K562 (cell line): ENCODE data around the gene PHKB. TPM values are rescaled to one million over a fixed set of nuclear protein-coding genes. Genes with fewer than 3 reads are reported as not detected.

Experiments used
- ARID1B ChIP-seq: fragments of 450-650 bp; IDR thresholded peaks from 2 replicates; pipeline ENCODE4 v1.6.1; 2016; ENCODE audit warnings: antibody characterized with exemption, mild to moderate bottlenecking, inconsistent platforms
- CBFA2T3 ChIP-seq: fragments of 450-650 bp; IDR thresholded peaks from 2 replicates; pipeline ENCODE4 v1.6.1; 2017
- EP300 ChIP-seq: IDR thresholded peaks from 2 replicates; pipeline ENCODE4 v1.6.1; 2012; ENCODE audit warnings: low read length, improper control_type of control experiment
- ETS2 ChIP-seq: IDR thresholded peaks from 2 replicates; pipeline ENCODE4 v1.6.1; 2016; ENCODE audit warnings: borderline replicate concordance, missing genetic modification characterization, mild to moderate bottlenecking, moderate library complexity, missing compliant biosample characterization; ENCODE audit not compliant: poor library complexity, severe bottlenecking
- FOXK1 ChIP-seq: sonication (generic); formaldehyde crosslinking; IDR thresholded peaks from 2 replicates; pipeline ENCODE4 v1.8.0; 2022; ENCODE audit warnings: missing genetic modification reagents, mild to moderate bottlenecking, borderline replicate concordance
- HEY1 ChIP-seq: fragments of 250-450 bp; sonication (Bioruptor Pico); IDR thresholded peaks from 2 replicates; pipeline ENCODE4 v1.5.0; 2020; ENCODE audit warnings: mild to moderate bottlenecking, moderate library complexity, borderline replicate concordance
- KLF16 ChIP-seq: IDR thresholded peaks from 2 replicates; pipeline ENCODE4 v1.6.1; 2016; ENCODE audit warnings: antibody characterized with exemption
- NCOR1 ChIP-seq: fragments of 450-650 bp; IDR thresholded peaks from 2 replicates; pipeline ENCODE4 v1.6.1; 2016; ENCODE audit warnings: mild to moderate bottlenecking, moderate library complexity
- NFIC ChIP-seq: fragments of 450-650 bp; IDR thresholded peaks from 2 replicates; pipeline ENCODE4 v1.6.1; 2017; ENCODE audit warnings: mild to moderate bottlenecking, inconsistent platforms
- NFIX ChIP-seq: fragments of 250-450 bp; sonication (Bioruptor Pico); IDR thresholded peaks from 2 replicates; pipeline ENCODE4 v1.4.0; 2020; ENCODE audit warnings: low read depth, mild to moderate bottlenecking, moderate library complexity
- PML ChIP-seq: IDR thresholded peaks from 2 replicates; pipeline ENCODE4 v1.6.1; 2012; ENCODE audit warnings: low read length, inconsistent platforms
- POLR2AphosphoS5 ChIP-seq: IDR thresholded peaks from 2 replicates; pipeline ENCODE4 v1.6.1; 2011; ENCODE audit warnings: mild to moderate bottlenecking, low read depth, low read length, moderate library complexity; ENCODE audit not compliant: control insufficient read depth, insufficient read depth
- SMARCA4 ChIP-seq: fragments of 450-650 bp; IDR thresholded peaks from 2 replicates; pipeline ENCODE4 v1.6.1; 2016
- SOX6 ChIP-seq: fragments of 450-650 bp; IDR thresholded peaks from 2 replicates; pipeline ENCODE4 v1.6.1; 2014; ENCODE audit warnings: mild to moderate bottlenecking
- SRSF9 ChIP-seq: fragments of 200-400 bp; formaldehyde crosslinking; IDR thresholded peaks from 2 replicates; pipeline ENCODE4 v1.6.1; 2017; ENCODE audit warnings: low read depth, low read length, borderline replicate concordance
- STAT5A ChIP-seq: IDR thresholded peaks from 2 replicates; pipeline ENCODE4 v1.6.1; 2012; ENCODE audit warnings: low read length, inconsistent platforms, borderline replicate concordance
- TAL1 ChIP-seq: fragments of 450-650 bp; IDR thresholded peaks from 2 replicates; pipeline ENCODE4 v1.6.1; 2016; ENCODE audit warnings: mild to moderate bottlenecking
- TCF3 ChIP-seq: sonication (generic); formaldehyde crosslinking; IDR thresholded peaks from 2 replicates; pipeline ENCODE4 v1.4.0; 2020; ENCODE audit warnings: mild to moderate bottlenecking, missing genetic modification reagents
- TEAD4 ChIP-seq, 2 experiments: sonication (generic) in 1 of 2; formaldehyde crosslinking in 1 of 2; IDR thresholded peaks; 2 replicates each; pipeline versions ENCODE4 v1.6.1 to v1.8.0; 2012 to 2022; ENCODE audit warnings: borderline replicate concordance in 1 of 2, inconsistent platforms in 1 of 2, low read length in 1 of 2, mild to moderate bottlenecking in 1 of 2, missing genetic modification reagents in 1 of 2
- TRIM28 ChIP-seq: fragments of 450-650 bp; IDR thresholded peaks from 2 replicates; pipeline ENCODE4 v1.6.1; 2017
- ZNF12 ChIP-seq: sonication (generic); formaldehyde crosslinking; IDR thresholded peaks from 2 replicates; pipeline ENCODE4 v1.4.0; 2020; ENCODE audit warnings: mild to moderate bottlenecking, missing genetic modification reagents
- ZNF165 ChIP-seq: fragments of 250-450 bp; sonication (Bioruptor Pico); IDR thresholded peaks from 2 replicates; pipeline ENCODE4 v1.4.0; 2020; ENCODE audit warnings: borderline replicate concordance
- ZNF316 ChIP-seq: fragments of 450-650 bp; IDR thresholded peaks from 2 replicates; pipeline ENCODE4 v1.6.1; 2016
- ZNF507 ChIP-seq: conservative IDR thresholded peaks from 2 replicates; pipeline ENCODE4 v1.6.1; 2017; ENCODE audit warnings: missing genetic modification characterization, missing compliant biosample characterization
- ZNF583 ChIP-seq: fragments of 250-450 bp; sonication (Bioruptor Pico); IDR thresholded peaks from 2 replicates; pipeline ENCODE4 v1.4.0; 2020
- ZNF707 ChIP-seq: fragments of 250-450 bp; sonication (Bioruptor Pico); conservative IDR thresholded peaks from 2 replicates; pipeline ENCODE4 v1.8.0; 2022; ENCODE audit warnings: inconsistent platforms, mild to moderate bottlenecking, moderate library complexity
- polyA plus RNA-seq, 8 experiments: library from polyadenylated mRNA; depleted of rRNA in 4 of 8; stranded (reverse) in 5 of 8; unstranded in 3 of 8; fragments of >200 nt; fragmentation: Nextera tagmentation in 2 of 8; fragmentation: Illumina TruSeq in 1 of 8; extraction: Ambion mirVana in 2 of 8; extraction: Trizol in 1 of 8; gene quantifications; 2 replicates each; pipeline versions ENCODE4 v1.2.1 to v1.2.3, GENCODE V29; 2011 to 2014; ENCODE audit warnings: inconsistent platforms in 1 of 8, missing spikeins in 1 of 8
- total RNA-seq, 7 experiments: library from RNA; depleted of rRNA in 6 of 7; stranded (reverse); fragments of >200 nt in 6 of 7; fragmentation: Illumina TruSeq in 2 of 7; extraction: Trizol in 2 of 7; gene quantifications; 2 replicates each; pipeline versions ENCODE4 v1.2.1 to v1.2.3, GENCODE V29; 2011 to 2021; ENCODE audit warnings: low replicate concordance in 1 of 7
- TF ChIP-seq, protein P1 (sequence below): sonication (generic); IDR thresholded peaks from 2 replicates; pipeline ENCODE4 v1.6.1; 2016
- TF ChIP-seq, protein P2 (sequence below), 2 experiments: fragments of 450-650 bp in 1 of 2; sonication (generic) in 1 of 2; formaldehyde crosslinking in 1 of 2; IDR thresholded peaks in 1 of 2; conservative IDR thresholded peaks in 1 of 2; 2 replicates each; pipeline versions ENCODE4 v1.6.1 to v1.8.1; 2016 to 2023; ENCODE audit warnings: mild to moderate bottlenecking in 2 of 2, moderate library complexity in 2 of 2, inconsistent platforms in 1 of 2, missing genetic modification reagents in 1 of 2
- TF ChIP-seq, protein P3 (sequence below): fragments of 450-650 bp; conservative IDR thresholded peaks from 2 replicates; pipeline ENCODE4 v1.6.1; 2016; ENCODE audit warnings: missing genetic modification characterization, low read depth, mild to moderate bottlenecking, missing compliant biosample characterization, moderate library complexity

The PHKB gene
- total and polyA plus RNA-seq, 9 of the 15 experiments (the other 6 are each of a cell fraction or from before 2014, with no cell fraction given), result 24.7 to 92.3 (median 67.0) TPM

DNA sequence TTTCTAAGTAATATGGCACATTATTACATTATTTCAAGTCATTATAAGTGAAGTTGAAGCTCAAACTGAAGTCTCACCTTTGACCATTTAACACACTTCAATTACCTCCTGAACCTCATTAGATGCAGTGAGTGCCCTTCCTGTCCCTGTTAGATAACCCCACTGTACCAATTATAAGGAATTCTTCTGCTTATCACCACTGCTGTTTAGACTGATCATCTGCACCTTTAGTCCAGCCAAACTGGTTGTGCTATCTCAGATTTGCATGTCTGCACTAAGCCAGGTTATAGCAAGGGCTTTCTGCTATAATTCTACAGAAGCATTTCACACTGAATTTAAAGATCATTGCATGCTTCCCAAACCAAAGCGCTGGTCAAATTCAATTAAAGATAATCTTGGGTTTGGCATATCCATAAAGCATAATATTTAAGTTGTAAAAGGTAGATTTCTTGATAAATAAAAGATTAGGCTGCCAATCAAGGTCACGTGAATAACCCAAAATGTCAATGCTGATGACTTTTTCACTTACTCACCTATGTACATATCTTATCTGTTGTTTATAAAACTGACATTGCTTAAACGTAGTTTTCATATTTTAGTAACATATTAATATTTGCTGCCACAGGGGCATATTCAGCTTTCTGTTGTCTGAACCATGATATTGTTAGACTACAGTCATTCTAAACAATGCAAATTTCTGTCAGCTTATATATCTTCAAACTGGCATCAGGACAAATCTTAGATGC is 12.1 kb upstream of the PHKB start (continued):
- TF ChIP-seq, protein P1, sequence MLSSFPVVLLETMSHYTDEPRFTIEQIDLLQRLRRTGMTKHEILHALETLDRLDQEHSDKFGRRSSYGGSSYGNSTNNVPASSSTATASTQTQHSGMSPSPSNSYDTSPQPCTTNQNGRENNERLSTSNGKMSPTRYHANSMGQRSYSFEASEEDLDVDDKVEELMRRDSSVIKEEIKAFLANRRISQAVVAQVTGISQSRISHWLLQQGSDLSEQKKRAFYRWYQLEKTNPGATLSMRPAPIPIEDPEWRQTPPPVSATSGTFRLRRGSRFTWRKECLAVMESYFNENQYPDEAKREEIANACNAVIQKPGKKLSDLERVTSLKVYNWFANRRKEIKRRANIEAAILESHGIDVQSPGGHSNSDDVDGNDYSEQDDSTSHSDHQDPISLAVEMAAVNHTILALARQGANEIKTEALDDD, result peak; percentile 43; the same call in 1 of the 2 replicates
- TF ChIP-seq TCF3 (CRISPR knock-in tag), result peak; percentile 82
- peak; percentile 94 for TF ChIP-seq CBFA2T3
- peak; percentile 51; the same call in 1 of the 2 replicates for TF ChIP-seq KLF16
- TF ChIP-seq ZNF507 (tag), result no peak
- no peak for TF ChIP-seq ZNF583 (CRISPR knock-in tag)
- peak; percentile 62; the same call in 1 of the 2 replicates for TF ChIP-seq STAT5A
- peak; percentile 70; the same call in 1 of the 2 replicates for TF ChIP-seq POLR2AphosphoS5
- TF ChIP-seq PML, result peak; percentile 57; the same call in 1 of the 2 replicates
- TF ChIP-seq, protein P2, sequence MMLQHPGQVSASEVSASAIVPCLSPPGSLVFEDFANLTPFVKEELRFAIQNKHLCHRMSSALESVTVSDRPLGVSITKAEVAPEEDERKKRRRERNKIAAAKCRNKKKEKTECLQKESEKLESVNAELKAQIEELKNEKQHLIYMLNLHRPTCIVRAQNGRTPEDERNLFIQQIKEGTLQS (IDR thresholded peaks at IDR 0.05), result no peak
- TF ChIP-seq, protein P2 (CRISPR knock-in tag; conservative IDR thresholded peaks at IDR 0.05), result no peak
- no peak for TF ChIP-seq SRSF9
- TF ChIP-seq TAL1, result peak; percentile 84
- no peak for TF ChIP-seq ZNF707 (CRISPR knock-in tag)
- TF ChIP-seq TRIM28, result no peak
- TF ChIP-seq, protein P3, sequence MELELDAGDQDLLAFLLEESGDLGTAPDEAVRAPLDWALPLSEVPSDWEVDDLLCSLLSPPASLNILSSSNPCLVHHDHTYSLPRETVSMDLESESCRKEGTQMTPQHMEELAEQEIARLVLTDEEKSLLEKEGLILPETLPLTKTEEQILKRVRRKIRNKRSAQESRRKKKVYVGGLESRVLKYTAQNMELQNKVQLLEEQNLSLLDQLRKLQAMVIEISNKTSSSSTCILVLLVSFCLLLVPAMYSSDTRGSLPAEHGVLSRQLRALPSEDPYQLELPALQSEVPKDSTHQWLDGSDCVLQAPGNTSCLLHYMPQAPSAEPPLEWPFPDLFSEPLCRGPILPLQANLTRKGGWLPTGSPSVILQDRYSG (tag), result no peak
- peak; percentile 35; the same call in 1 of the 2 replicates for TF ChIP-seq SOX6
- no peak for TF ChIP-seq ETS2 (tag)
- peak; percentile 85 for TF ChIP-seq NCOR1
- peak; percentile 54 for TF ChIP-seq NFIC
- TF ChIP-seq ZNF165 (CRISPR knock-in tag), result no peak
- TF ChIP-seq ZNF316, result no peak
- TF ChIP-seq ZNF12 (CRISPR knock-in tag), result no peak
- peak; percentile 83 for TF ChIP-seq ARID1B
- TF ChIP-seq SMARCA4, result peak; percentile 32; the same call in 1 of the 2 replicates
- TF ChIP-seq TEAD4 (IDR thresholded peaks at IDR 0.05; ENCODE audit: low read length), result peak; percentile 91
- no peak for TF ChIP-seq TEAD4 (CRISPR knock-in tag; IDR thresholded peaks at IDR 0.05; ENCODE audit: borderline replicate concordance)
- TF ChIP-seq HEY1 (CRISPR knock-in tag), result no peak
- no peak for TF ChIP-seq NFIX
- peak; percentile 49 for TF ChIP-seq EP300
- TF ChIP-seq FOXK1 (CRISPR knock-in tag), result no peak
- TF ChIP-seq, all 486 proteins: peak for 24
